BLaER1 (cell line): ENCODE data around the gene MCM9.

ENCODE experiments used
- H3K27ac ChIP-seq: shearing (Covaris generic); formaldehyde crosslinking; 2 replicates; pipeline ENCODE4 v1.8.1; 2022
- H3K27me3 ChIP-seq: shearing (Covaris generic); formaldehyde crosslinking; 2 replicates; pipeline ENCODE4 v1.8.1; 2022
- H3K36me3 ChIP-seq: shearing (Covaris generic); formaldehyde crosslinking; 2 replicates; pipeline ENCODE4 v1.8.1; 2022
- H3K4me1 ChIP-seq: shearing (Covaris generic); formaldehyde crosslinking; 2 replicates; pipeline ENCODE4 v1.8.1; 2022
- H3K4me2 ChIP-seq: shearing (Covaris generic); formaldehyde crosslinking; 2 replicates; pipeline ENCODE4 v1.8.1; 2022
- H3K4me3 ChIP-seq: shearing (Covaris generic); formaldehyde crosslinking; 2 replicates; pipeline ENCODE4 v1.8.1; 2022
- H3K9ac ChIP-seq: shearing (Covaris generic); formaldehyde crosslinking; 2 replicates; pipeline ENCODE4 v1.8.1; 2022
- H3K9me3 ChIP-seq: shearing (Covaris generic); formaldehyde crosslinking; 2 replicates; pipeline ENCODE4 v1.8.1; 2022
- H4K20me1 ChIP-seq: shearing (Covaris generic); formaldehyde crosslinking; 2 replicates; pipeline ENCODE4 v1.8.1; 2022
- Cebpa-rat ChIP-seq: shearing (Covaris generic); IDR thresholded peaks from 2 replicates; pipeline ENCODE4 v1.8.1; 2022

Gene MCM9

GRCh38 chr6:118782651-118783050 lies 152.3 kb downstream of the MCM9 start:
- Histone ChIP-seq H3K36me3 (no peaks in the 10 kb centered on the region), H3K9ac (no peak overlapping the region), H3K4me2 (no peak overlapping the region), H3K27me3 (no peaks in the 10 kb centered on the region), H3K4me1 (peaks cover 1% of the 10 kb centered on the region; the same call in 1 of the 2 replicates), H3K27ac (no peak overlapping the region), H4K20me1 (no peaks in the 10 kb centered on the region), H3K9me3 (no peaks in the 10 kb centered on the region), H3K4me3 (no peak overlapping the region)
- no peak for TF ChIP-seq Cebpa-rat

- H3K4me1 ChIP-seq: no peaks in the 10 kb centered on the region
- H3K27me3 ChIP-seq: no peaks in the 10 kb centered on the region
- no peak for TF ChIP-seq Cebpa-rat
- H3K27ac ChIP-seq: no peak overlapping the region
- H3K4me3 ChIP-seq: no peak overlapping the region
- H3K36me3 ChIP-seq: no peaks in the 10 kb centered on the region
- H3K4me2 ChIP-seq: no peak overlapping the region
- no peak overlapping the region for H3K9ac ChIP-seq
- no peaks in the 10 kb centered on the region for H3K9me3 ChIP-seq
- H4K20me1 ChIP-seq: no peaks in the 10 kb centered on the region
Observed at GRCh38 chr6:118781897-118782296, 153.1 kb downstream of the MCM9 start.

DNA sequence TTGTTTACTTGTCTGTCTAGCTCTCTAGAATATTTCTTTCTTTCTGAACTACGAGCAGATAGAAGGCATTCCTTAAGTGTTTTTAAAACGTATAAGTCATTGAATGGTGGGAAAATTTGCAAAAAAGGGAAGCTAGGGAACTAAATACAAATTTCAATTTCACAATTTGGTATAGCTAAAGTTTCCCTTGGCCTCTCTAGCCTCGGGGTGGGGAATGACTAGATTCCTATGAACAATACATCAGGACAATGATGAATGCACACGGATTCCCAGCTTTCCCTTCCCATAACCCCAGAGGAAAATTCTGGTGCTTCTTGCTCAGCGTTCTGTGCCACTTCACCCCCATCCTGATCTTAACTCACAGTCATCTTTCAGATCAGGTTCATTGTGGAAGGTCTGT lies 154.3 kb downstream of the MCM9 start:
- Histone ChIP-seq H3K4me1 (no peaks in the 10 kb centered on the region), H3K36me3 (no peaks in the 10 kb centered on the region), H3K4me2 (no peak overlapping the region), H3K4me3 (no peak overlapping the region), H3K27ac (no peak overlapping the region), H3K9me3 (no peaks in the 10 kb centered on the region), H3K27me3 (no peaks in the 10 kb centered on the region), H4K20me1 (no peaks in the 10 kb centered on the region), H3K9ac (no peak overlapping the region)
- TF ChIP-seq Cebpa-rat: no peak

DNA sequence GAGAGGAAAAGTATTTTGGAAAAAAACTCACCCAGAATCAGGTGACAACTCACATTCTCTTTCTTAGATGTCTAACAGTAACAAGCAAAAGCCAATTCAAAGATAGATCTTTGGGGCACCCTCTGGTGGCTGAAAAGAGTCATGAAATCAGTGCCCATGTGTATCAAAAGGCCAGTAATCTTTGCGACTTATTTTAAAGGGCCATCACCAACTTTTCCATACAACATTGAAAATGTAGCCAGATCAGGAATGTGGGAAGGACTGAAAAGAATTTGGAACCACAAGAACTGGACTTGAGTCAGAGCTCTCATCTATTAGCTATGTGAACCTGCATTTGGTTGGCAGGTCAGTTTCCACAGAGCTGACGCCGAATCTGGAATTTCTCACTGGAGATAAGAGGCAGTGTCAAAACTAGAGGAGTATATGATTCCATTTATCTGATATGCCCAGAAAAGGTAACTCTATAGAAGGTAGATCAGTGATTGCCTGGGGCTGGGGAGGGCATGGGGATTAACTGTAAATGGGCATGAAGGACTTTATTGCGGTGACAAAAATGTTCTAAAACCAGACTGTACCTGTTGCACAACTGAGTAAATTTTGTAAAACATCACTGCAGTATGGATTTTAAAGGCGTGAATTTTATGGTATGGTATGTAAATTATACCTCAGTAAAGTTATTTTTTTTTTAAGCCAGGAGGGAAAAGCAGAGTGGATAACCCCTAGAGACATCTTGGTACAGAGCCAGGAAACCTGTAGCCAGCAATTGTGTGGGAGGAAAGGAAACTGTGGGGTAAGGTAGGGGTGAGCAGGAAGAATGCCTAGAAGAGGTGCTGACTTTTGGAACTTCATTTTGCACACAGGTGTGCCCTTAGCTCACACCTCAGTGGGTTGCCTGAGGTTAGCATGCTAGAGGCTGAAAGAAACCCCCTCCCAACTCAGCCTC lies 158.1 kb downstream of the MCM9 start:
- H3K4me3 ChIP-seq: no peak overlapping the region
- H3K4me2 ChIP-seq: no peak overlapping the region
- no peak overlapping the region for H3K27ac ChIP-seq

GRCh38 chr6:118775381-118775780 lies 159.6 kb downstream of the MCM9 start:
- no peak overlapping the region for H3K27ac ChIP-seq
- no peaks in the 10 kb centered on the region for H3K27me3 ChIP-seq
- no peaks in the 10 kb centered on the region for H3K9me3 ChIP-seq
- no peak overlapping the region for H3K9ac ChIP-seq
- H3K36me3 ChIP-seq: no peaks in the 10 kb centered on the region
- H3K4me2 ChIP-seq: no peak overlapping the region
- TF ChIP-seq Cebpa-rat: no peak
- H3K4me1 ChIP-seq: no peaks in the 10 kb centered on the region
- H3K4me3 ChIP-seq: no peak overlapping the region
- H4K20me1 ChIP-seq: no peaks in the 10 kb centered on the region

More for the DNA sequence above, 158.1 kb downstream of the MCM9 start:
- Histone ChIP-seq H3K36me3 (no peaks in the 10 kb centered on the region), H4K20me1 (no peaks in the 10 kb centered on the region), H3K9ac (no peak overlapping the region), H3K4me1 (no peaks in the 10 kb centered on the region), H3K9me3 (no peaks in the 10 kb centered on the region), H3K27me3 (no peaks in the 10 kb centered on the region)
- no peak for TF ChIP-seq Cebpa-rat

DNA sequence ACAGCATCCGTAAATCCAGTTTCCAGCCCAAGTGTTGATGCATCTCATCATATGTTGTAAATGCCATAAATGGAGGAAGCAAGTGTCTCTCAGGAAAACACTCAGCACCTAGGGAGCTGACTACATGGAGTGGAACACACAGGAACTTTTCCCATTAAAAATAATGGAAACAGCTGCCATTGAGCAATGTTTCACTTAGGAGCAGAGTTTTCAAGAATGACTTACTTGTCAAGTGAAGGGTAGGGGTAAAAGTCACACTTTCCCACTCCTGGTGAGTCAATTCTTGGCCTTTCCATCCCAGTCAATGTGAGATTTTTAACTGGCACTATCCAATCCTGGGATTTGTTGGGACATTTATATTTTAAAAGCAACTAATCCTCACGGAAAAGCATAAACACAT lies 160.4 kb downstream of the MCM9 start:
- Histone ChIP-seq H3K9ac (no peak overlapping the region), H3K27me3 (no peaks in the 10 kb centered on the region), H3K4me1 (no peaks in the 10 kb centered on the region), H4K20me1 (no peaks in the 10 kb centered on the region), H3K27ac (no peak overlapping the region), H3K4me2 (no peak overlapping the region), H3K9me3 (no peaks in the 10 kb centered on the region), H3K36me3 (no peaks in the 10 kb centered on the region), H3K4me3 (no peak overlapping the region)
- TF ChIP-seq Cebpa-rat: no peak

DNA sequence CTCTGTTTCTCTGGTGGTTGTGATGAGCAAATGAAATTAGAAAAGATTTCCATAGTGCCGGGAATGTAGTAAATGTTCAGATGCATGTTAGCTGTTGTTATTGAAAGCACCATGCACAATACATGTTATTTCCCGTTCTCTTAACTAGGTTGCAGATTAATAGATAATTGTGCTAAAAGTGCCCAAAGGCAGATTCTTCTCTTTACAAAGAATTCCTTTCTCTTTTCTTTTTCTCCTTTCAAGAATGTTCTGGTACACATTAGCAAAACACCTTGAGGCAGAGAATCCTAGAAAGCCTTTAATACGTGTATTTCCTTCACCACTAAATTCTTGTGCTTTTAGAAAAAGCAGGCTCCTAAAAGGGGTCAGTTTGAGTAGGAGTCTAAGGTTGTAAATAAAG lies 162.1 kb downstream of the MCM9 start:
- Histone ChIP-seq H3K4me3 (no peak overlapping the region), H3K9me3 (no peaks in the 10 kb centered on the region), H3K27ac (no peak overlapping the region), H3K4me1 (no peaks in the 10 kb centered on the region), H4K20me1 (no peaks in the 10 kb centered on the region), H3K9ac (no peak overlapping the region), H3K36me3 (no peaks in the 10 kb centered on the region), H3K4me2 (no peak overlapping the region), H3K27me3 (no peaks in the 10 kb centered on the region)
- TF ChIP-seq Cebpa-rat: no peak

DNA sequence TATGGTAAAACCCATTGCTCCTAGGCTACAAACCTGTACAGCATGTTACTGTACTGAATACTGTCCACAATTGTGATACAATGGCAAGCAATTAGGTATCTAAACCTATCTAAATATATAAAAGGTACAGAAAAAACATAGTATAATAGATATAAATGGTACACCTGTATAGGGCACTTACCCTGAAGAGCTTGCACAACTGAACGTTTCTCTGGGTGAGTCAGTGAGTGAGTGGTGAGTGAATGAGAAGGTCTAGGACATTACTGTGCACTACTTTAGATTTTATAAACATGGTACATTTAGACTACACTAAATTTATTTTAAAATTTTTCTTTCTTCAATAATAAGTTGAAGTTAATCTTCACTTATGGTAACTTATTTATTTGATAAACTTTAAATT lies 163.7 kb downstream of the MCM9 start:
- Histone ChIP-seq H3K9ac (no peak overlapping the region), H3K4me3 (no peak overlapping the region), H3K36me3 (no peaks in the 10 kb centered on the region), H4K20me1 (no peaks in the 10 kb centered on the region), H3K27me3 (no peaks in the 10 kb centered on the region), H3K4me2 (no peak overlapping the region), H3K27ac (no peak overlapping the region), H3K9me3 (no peaks in the 10 kb centered on the region), H3K4me1 (no peaks in the 10 kb centered on the region)
- TF ChIP-seq Cebpa-rat: no peak

GRCh38 chr6:118770835-118771234 lies 164.1 kb downstream of the MCM9 start:
- H3K4me2 ChIP-seq: no peak overlapping the region

GRCh38 chr6:118770112-118770788 lies 164.7 kb downstream of the MCM9 start:
- no peak overlapping the region for H3K9ac ChIP-seq
- no peak for TF ChIP-seq Cebpa-rat
- no peaks in the 10 kb centered on the region for H3K27me3 ChIP-seq
- no peak overlapping the region for H3K4me3 ChIP-seq
- H3K36me3 ChIP-seq: no peaks in the 10 kb centered on the region
- no peaks in the 10 kb centered on the region for H3K4me1 ChIP-seq
- H3K9me3 ChIP-seq: no peaks in the 10 kb centered on the region
- H3K4me2 ChIP-seq: no peak overlapping the region
- H3K27ac ChIP-seq: no peak overlapping the region
- H4K20me1 ChIP-seq: no peaks in the 10 kb centered on the region

More at GRCh38 chr6:118770835-118771234, 164.1 kb downstream of the MCM9 start:
- Histone ChIP-seq H3K4me1 (no peaks in the 10 kb centered on the region), H3K27me3 (no peaks in the 10 kb centered on the region), H3K9me3 (no peaks in the 10 kb centered on the region), H3K9ac (no peak overlapping the region), H3K4me3 (no peak overlapping the region), H3K27ac (no peak overlapping the region), H3K36me3 (no peaks in the 10 kb centered on the region), H4K20me1 (no peaks in the 10 kb centered on the region)
- TF ChIP-seq Cebpa-rat: no peak
